Keratinocyte (primary cell): ENCODE results near the gene LRBA.

Source experiments
- CTCF ChIP-seq, 3 experiments: IDR thresholded peaks in 1 of 3; conservative IDR thresholded peaks in 1 of 3; optimal IDR thresholded peaks in 1 of 3; 2 replicates in 2 of 3; 3 replicates in 1 of 3; pipeline versions ENCODE3 to v1.5.1; 2011; ENCODE audit warnings: low read length in 3 of 3, mild to moderate bottlenecking in 3 of 3, moderate library complexity in 2 of 3, control low read depth in 1 of 3, inconsistent platforms in 1 of 3; ENCODE audit not compliant: insufficient read depth in 2 of 3; ENCODE audit errors: extremely low read depth in 1 of 3
- EZH2 ChIP-seq: IDR thresholded peaks from one replicate; pipeline ENCODE4 v1.6.1; 2012; ENCODE audit warnings: inconsistent platforms, mild to moderate bottlenecking, low read length, moderate library complexity

GRCh38 chr4:150240011-150240410 lies 775.1 kb downstream of the LRBA start:
- TF ChIP-seq CTCF (optimal IDR thresholded peaks at IDR 0.05 in 1 of 3, IDR thresholded peaks at IDR 0.05 in 1 of 3, conservative IDR thresholded peaks at IDR 0.05 in 1 of 3; ENCODE audit: extremely low read depth in 1 of 3, insufficient read depth in 2 of 3, low read length in 3 of 3) (no peak), EZH2 (no peak)
